Suprapubic skin (tissue), 3 donors: ENCODE results near the gene PIGV.

Source experiments
- EP300 ChIP-seq: sonication (generic); formaldehyde crosslinking; IDR thresholded peaks from one replicate; pipeline ENCODE4 v1.6.1; 2017; ENCODE audit warnings: antibody characterized with exemption
- POLR2A ChIP-seq, 2 donors: fragments of 450-650 bp; IDR thresholded peaks; one replicate each; pipeline ENCODE4 v1.6.1; 2017; ENCODE audit warnings: antibody characterized with exemption in 2 of 2, mild to moderate bottlenecking in 2 of 2, moderate library complexity in 2 of 2
- TF ChIP-seq, protein P1 (sequence below), 2 donors: fragments of 200-600 bp in 1 of 2; fragments of 450-650 bp in 1 of 2; sonication (generic) in 1 of 2; IDR thresholded peaks; one replicate each; pipeline ENCODE4 v1.5.1; 2016 to 2019; ENCODE audit warnings: antibody characterized with exemption in 2 of 2, mild to moderate bottlenecking in 1 of 2, moderate library complexity in 1 of 2

DNA sequence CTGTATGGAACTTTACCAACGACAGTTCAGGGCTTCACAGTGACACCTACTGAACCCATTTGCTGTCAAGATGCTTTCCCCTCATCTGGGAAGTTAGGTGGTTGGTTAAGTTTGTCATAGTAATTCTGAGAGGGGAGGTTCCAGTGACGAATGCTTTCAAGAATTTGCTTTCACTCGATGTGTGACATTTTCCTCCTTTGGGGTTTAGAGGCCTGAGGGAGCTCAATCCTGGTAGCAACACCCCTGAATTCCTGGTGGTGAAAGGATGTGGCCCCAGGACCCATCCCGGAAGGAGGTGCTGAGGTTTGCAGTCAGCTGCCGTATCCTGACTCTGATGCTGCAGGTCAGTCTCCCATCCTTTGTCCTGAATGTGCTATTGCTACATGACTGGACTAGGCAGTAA lies 2.8 kb downstream of the PIGV start:
- TF ChIP-seq, protein P1, sequence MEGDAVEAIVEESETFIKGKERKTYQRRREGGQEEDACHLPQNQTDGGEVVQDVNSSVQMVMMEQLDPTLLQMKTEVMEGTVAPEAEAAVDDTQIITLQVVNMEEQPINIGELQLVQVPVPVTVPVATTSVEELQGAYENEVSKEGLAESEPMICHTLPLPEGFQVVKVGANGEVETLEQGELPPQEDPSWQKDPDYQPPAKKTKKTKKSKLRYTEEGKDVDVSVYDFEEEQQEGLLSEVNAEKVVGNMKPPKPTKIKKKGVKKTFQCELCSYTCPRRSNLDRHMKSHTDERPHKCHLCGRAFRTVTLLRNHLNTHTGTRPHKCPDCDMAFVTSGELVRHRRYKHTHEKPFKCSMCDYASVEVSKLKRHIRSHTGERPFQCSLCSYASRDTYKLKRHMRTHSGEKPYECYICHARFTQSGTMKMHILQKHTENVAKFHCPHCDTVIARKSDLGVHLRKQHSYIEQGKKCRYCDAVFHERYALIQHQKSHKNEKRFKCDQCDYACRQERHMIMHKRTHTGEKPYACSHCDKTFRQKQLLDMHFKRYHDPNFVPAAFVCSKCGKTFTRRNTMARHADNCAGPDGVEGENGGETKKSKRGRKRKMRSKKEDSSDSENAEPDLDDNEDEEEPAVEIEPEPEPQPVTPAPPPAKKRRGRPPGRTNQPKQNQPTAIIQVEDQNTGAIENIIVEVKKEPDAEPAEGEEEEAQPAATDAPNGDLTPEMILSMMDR (IDR thresholded peaks at IDR 0.05), result no peak
- no peak for TF ChIP-seq EP300
- no peak for TF ChIP-seq POLR2A (IDR thresholded peaks at IDR 0.05)
